H9 (cell line): ENCODE results near the gene CRACDL. TPM values are rescaled to one million over a fixed set of nuclear protein-coding genes. Genes with fewer than 3 reads are reported as not detected.

Source experiments
- DNase-seq: peaks from one replicate; pipeline ENCODE4 v3.0.0-alpha.2; 2017
- H2AFZ ChIP-seq: one replicate; pipeline ENCODE4 v1.6.1; 2013; ENCODE audit warnings: mild to moderate bottlenecking, low read length, control low read depth, moderate library complexity
- H2AK5ac ChIP-seq: 2 replicates; pipeline ENCODE4 v1.6.1; 2013; ENCODE audit warnings: low read length, control low read depth, mixed read lengths; ENCODE audit not compliant: insufficient read length
- H2BK120ac ChIP-seq: one replicate; pipeline ENCODE4 v1.6.1; 2013; ENCODE audit warnings: low read depth, mild to moderate bottlenecking, low read length, control low read depth, inconsistent platforms; ENCODE audit not compliant: poor library complexity, severe bottlenecking
- H2BK12ac ChIP-seq: 2 replicates; pipeline ENCODE4 v1.6.1; 2013; ENCODE audit warnings: low read length, control low read depth, mixed read lengths, low read depth; ENCODE audit not compliant: insufficient read length
- H2BK15ac ChIP-seq: 2 replicates; pipeline ENCODE4 v1.6.1; 2013; ENCODE audit warnings: low read depth, low read length, control low read depth
- H2BK20ac ChIP-seq: one replicate; pipeline ENCODE4 v1.6.1; 2013; ENCODE audit warnings: low read depth, mild to moderate bottlenecking, low read length, control low read depth, inconsistent platforms; ENCODE audit not compliant: poor library complexity, severe bottlenecking
- H2BK5ac ChIP-seq: 2 replicates; pipeline ENCODE4 v1.6.1; 2013; ENCODE audit warnings: low read length, control low read depth, mixed read lengths; ENCODE audit not compliant: insufficient read length
- H3K14ac ChIP-seq: 2 replicates; pipeline ENCODE4 v1.6.1; 2013; ENCODE audit warnings: low read length, control low read depth; ENCODE audit not compliant: insufficient read depth
- H3K18ac ChIP-seq: 2 replicates; pipeline ENCODE4 v1.6.1; 2013; ENCODE audit warnings: low read depth, mild to moderate bottlenecking, mixed read lengths, low read length, control low read depth; ENCODE audit not compliant: insufficient read length
- H3K23ac ChIP-seq: 2 replicates; pipeline ENCODE4 v1.6.1; 2013; ENCODE audit warnings: low read length, control low read depth, mixed read lengths, low read depth; ENCODE audit not compliant: insufficient read length
- H3K23me2 ChIP-seq: 2 replicates; pipeline ENCODE4 v1.6.1; 2013; ENCODE audit warnings: low read depth, mild to moderate bottlenecking, mixed read lengths, low read length, control low read depth; ENCODE audit not compliant: insufficient read length, poor library complexity, severe bottlenecking
- H3K27ac ChIP-seq: 2 replicates; pipeline ENCODE4 v1.5.1; 2013; ENCODE audit warnings: low read length, control low read depth, mixed read lengths, low read depth; ENCODE audit not compliant: insufficient read length
- H3K27me3 ChIP-seq: 2 replicates; pipeline ENCODE4 v1.6.1; 2013; ENCODE audit warnings: low read length, control low read depth, inconsistent platforms; ENCODE audit not compliant: insufficient read depth
- H3K4ac ChIP-seq: 2 replicates; pipeline ENCODE4 v1.6.1; 2013; ENCODE audit warnings: low read depth, mild to moderate bottlenecking, control low read depth, inconsistent platforms, low read length, moderate library complexity
- H3K4me1 ChIP-seq: 2 replicates; pipeline ENCODE4 v1.6.1; 2013; ENCODE audit warnings: low read length, control low read depth, inconsistent platforms; ENCODE audit not compliant: insufficient read depth
- H3K4me2 ChIP-seq: 2 replicates; pipeline ENCODE4 v1.6.1; 2013; ENCODE audit warnings: low read length, control low read depth, mixed read lengths; ENCODE audit not compliant: insufficient read length, insufficient read depth
- H3K56ac ChIP-seq: 2 replicates; pipeline ENCODE4 v1.6.1; 2013; ENCODE audit warnings: low read depth, mild to moderate bottlenecking, mixed read lengths, low read length, control low read depth; ENCODE audit not compliant: insufficient read length
- H3K79me1 ChIP-seq: 2 replicates; pipeline ENCODE4 v1.6.1; 2013; ENCODE audit warnings: low read depth, mild to moderate bottlenecking, moderate library complexity, low read length, control low read depth, inconsistent platforms; ENCODE audit not compliant: insufficient read depth, poor library complexity, severe bottlenecking
- H3K79me2 ChIP-seq: 2 replicates; pipeline ENCODE4 v1.6.1; 2013; ENCODE audit warnings: low read length, control low read depth, inconsistent platforms; ENCODE audit not compliant: insufficient read depth
- H3K9ac ChIP-seq: 2 replicates; pipeline ENCODE4 v1.6.1; 2013; ENCODE audit warnings: low read length, control low read depth, mixed read lengths; ENCODE audit not compliant: insufficient read length; ENCODE audit errors: extremely low read depth
- H3K9me3 ChIP-seq: one replicate; pipeline ENCODE4 v1.6.1; 2013; ENCODE audit warnings: low read depth, low read length, inconsistent platforms; ENCODE audit not compliant: control insufficient read depth
- H3T11ph ChIP-seq: one replicate; pipeline ENCODE4 v1.6.1; 2013; ENCODE audit warnings: mild to moderate bottlenecking, low read length, control low read depth, inconsistent platforms
- H4K20me1 ChIP-seq: one replicate; pipeline ENCODE4 v1.6.1; 2013; ENCODE audit not compliant: control insufficient read depth, insufficient read length, insufficient read depth
- H4K5ac ChIP-seq: 2 replicates; pipeline ENCODE4 v1.6.1; 2013; ENCODE audit warnings: low read depth, mild to moderate bottlenecking, mixed read lengths, low read length, control low read depth; ENCODE audit not compliant: insufficient read length
- H4K8ac ChIP-seq: replicated peaks from 2 replicates; pipeline ENCODE4 v1.6.1; 2013; ENCODE audit warnings: low read length, control low read depth, mixed read lengths, low read depth; ENCODE audit not compliant: insufficient read length
- H4K91ac ChIP-seq: 2 replicates; pipeline ENCODE4 v1.6.1; 2013; ENCODE audit warnings: low read depth, mild to moderate bottlenecking, moderate library complexity, mixed read lengths, low read length, control low read depth; ENCODE audit not compliant: insufficient read length
- H3K27ac Mint-ChIP-seq, 3 experiments: 2 replicates in 2 of 3; 3 replicates in 1 of 3; pipeline ENCODE4 v1.8.0; 2020 to 2021; ENCODE audit warnings: mixed read lengths in 3 of 3, mild to moderate bottlenecking in 1 of 3, moderate library complexity in 1 of 3
- H3K27me3 Mint-ChIP-seq: 2 replicates; pipeline ENCODE4 v1.8.0; 2021; ENCODE audit warnings: low read depth, mild to moderate bottlenecking, moderate library complexity, mixed read lengths
- H3K36me3 Mint-ChIP-seq, 3 experiments: 2 replicates in 2 of 3; 3 replicates in 1 of 3; pipeline ENCODE4 v1.8.0; 2020 to 2021; ENCODE audit warnings: low read depth in 3 of 3, mixed read lengths in 3 of 3; ENCODE audit not compliant: insufficient read depth in 1 of 3
- H3K4me1 Mint-ChIP-seq, 2 experiments: 2 replicates each; pipeline ENCODE4 v1.8.0; 2020; ENCODE audit warnings: mixed read lengths in 2 of 2
- H3K4me3 Mint-ChIP-seq, 2 experiments: 2 replicates in 1 of 2; 3 replicates in 1 of 2; pipeline ENCODE4 v1.8.0; 2020 to 2021; ENCODE audit warnings: mild to moderate bottlenecking in 2 of 2, mixed read lengths in 2 of 2, moderate library complexity in 1 of 2
- H3K9me3 Mint-ChIP-seq, 2 experiments: 2 replicates in 1 of 2; 3 replicates in 1 of 2; pipeline ENCODE4 v1.8.0; 2020; ENCODE audit warnings: mild to moderate bottlenecking in 2 of 2, mixed read lengths in 2 of 2, moderate library complexity in 1 of 2
- WGBS: extraction: QIAGEN DNeasy Blood & Tissue Kit; methylation state at CpG from one replicate; pipeline ENCODE4 v1.1.7; 2013; ENCODE audit warnings: missing lambda C conversion rate, low lambda C conversion rate, mixed read lengths; ENCODE audit not compliant: insufficient read length; ENCODE audit errors: extremely low coverage; 5-methylcytosine and 5-hydroxymethylcytosine counted together
- total RNA-seq: library from RNA; stranded (reverse); gene quantifications from 2 replicates; pipeline ENCODE4 v1.2.1, GENCODE V29; 2021
- TF ChIP-seq, protein P1 (sequence below): fragments of 200-600 bp; sonication (generic); conservative IDR thresholded peaks from 3 replicates; pipeline ENCODE4 v1.8.0; 2021; ENCODE audit warnings: antibody characterized with exemption, mild to moderate bottlenecking

The CRACDL gene
- total RNA-seq, 1 experiment from 2014 or later, result 0.48 TPM

DNA sequence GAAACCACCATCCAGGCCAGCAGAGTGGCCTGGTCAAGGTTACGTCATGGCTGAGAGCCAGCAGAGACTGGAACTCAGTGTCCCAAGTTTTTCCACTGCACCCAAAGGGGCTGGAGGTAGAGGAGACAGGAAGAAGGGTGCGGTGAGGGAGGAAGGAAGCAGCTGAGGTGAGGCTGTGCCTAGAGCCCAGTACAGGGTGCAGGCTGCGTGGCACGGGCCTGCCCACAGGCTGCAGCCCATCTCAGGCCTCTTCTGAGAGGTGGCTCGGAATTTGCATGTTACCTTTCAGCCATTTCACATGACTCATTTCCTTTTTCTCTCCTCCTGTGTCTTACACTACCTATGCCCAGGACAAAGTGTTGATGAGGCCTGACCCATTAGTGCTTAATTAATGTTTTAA lies 191.4 kb downstream of the CRACDL start:
- Mint-ChIP-seq H3K27ac (no peak overlapping the region; a peak in 1 of 7 replicates), H3K36me3 (no peaks in the 10 kb centered on the region), H3K4me1 (peaks cover 10 to 11% of the 10 kb centered on the region in 2 experiments), H3K9me3 (no peaks in the 10 kb centered on the region), H3K4me3 (no peak overlapping the region), H3K27me3 (peaks cover 6% of the 10 kb centered on the region)
- WGBS, result no CpG with 5 or more reads among the region's 5 CpGs
- no peak overlapping the region for H4K91ac ChIP-seq
- H3T11ph ChIP-seq, result no peak overlapping the region
- no peak overlapping the region for H3K18ac ChIP-seq
- H3K79me2 ChIP-seq, result no peaks in the 10 kb centered on the region
- H3K79me1 ChIP-seq, result no peaks in the 10 kb centered on the region
- no peak overlapping the region for H4K5ac ChIP-seq
- H3K9me3 ChIP-seq, result no peaks in the 10 kb centered on the region
- no peak for DNase-seq
- H2BK15ac ChIP-seq, result no peak overlapping the region
- no peak overlapping the region for H2BK12ac ChIP-seq
- no peak overlapping the region for H4K8ac ChIP-seq
- TF ChIP-seq, protein P1, sequence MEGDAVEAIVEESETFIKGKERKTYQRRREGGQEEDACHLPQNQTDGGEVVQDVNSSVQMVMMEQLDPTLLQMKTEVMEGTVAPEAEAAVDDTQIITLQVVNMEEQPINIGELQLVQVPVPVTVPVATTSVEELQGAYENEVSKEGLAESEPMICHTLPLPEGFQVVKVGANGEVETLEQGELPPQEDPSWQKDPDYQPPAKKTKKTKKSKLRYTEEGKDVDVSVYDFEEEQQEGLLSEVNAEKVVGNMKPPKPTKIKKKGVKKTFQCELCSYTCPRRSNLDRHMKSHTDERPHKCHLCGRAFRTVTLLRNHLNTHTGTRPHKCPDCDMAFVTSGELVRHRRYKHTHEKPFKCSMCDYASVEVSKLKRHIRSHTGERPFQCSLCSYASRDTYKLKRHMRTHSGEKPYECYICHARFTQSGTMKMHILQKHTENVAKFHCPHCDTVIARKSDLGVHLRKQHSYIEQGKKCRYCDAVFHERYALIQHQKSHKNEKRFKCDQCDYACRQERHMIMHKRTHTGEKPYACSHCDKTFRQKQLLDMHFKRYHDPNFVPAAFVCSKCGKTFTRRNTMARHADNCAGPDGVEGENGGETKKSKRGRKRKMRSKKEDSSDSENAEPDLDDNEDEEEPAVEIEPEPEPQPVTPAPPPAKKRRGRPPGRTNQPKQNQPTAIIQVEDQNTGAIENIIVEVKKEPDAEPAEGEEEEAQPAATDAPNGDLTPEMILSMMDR, result no peak
- H3K23ac ChIP-seq, result no peak overlapping the region
- no peaks in the 10 kb centered on the region for H3K23me2 ChIP-seq
- no peak overlapping the region for H3K4ac ChIP-seq
- H3K27ac ChIP-seq, result no peak overlapping the region
- no peaks in the 10 kb centered on the region; the same call in 1 of the 2 replicates for H3K4me1 ChIP-seq
- H4K20me1 ChIP-seq, result no peaks in the 10 kb centered on the region
- no peak overlapping the region for H2AFZ ChIP-seq
- no peak overlapping the region for H3K4me2 ChIP-seq
- H2BK120ac ChIP-seq, result no peak overlapping the region
- H3K9ac ChIP-seq, result no peak overlapping the region
- no peak overlapping the region for H2BK20ac ChIP-seq
- H2BK5ac ChIP-seq, result no peak overlapping the region
- no peak overlapping the region for H3K56ac ChIP-seq
- no peaks in the 10 kb centered on the region; the same call in 1 of the 2 replicates for H3K27me3 ChIP-seq
- no peak overlapping the region for H2AK5ac ChIP-seq
- H3K14ac ChIP-seq, result no peak overlapping the region

Other genes starting within 250 kb of the CRACDL start
- gene MGAT4A, start 205.1 kb downstream of the CRACDL start, total RNA-seq, result 3.3 and 3.5 TPM in 2 replicates
- 5.6 and 6.2 TPM in 2 replicates for gene C2orf15, start 205.5 kb upstream of the CRACDL start, total RNA-seq
- 6.1 and 6.3 TPM in 2 replicates for gene TSGA10, start 218.7 kb upstream of the CRACDL start, total RNA-seq
- gene LIPT1, start 218.7 kb upstream of the CRACDL start, total RNA-seq, result 6.4 and 8.9 TPM in 2 replicates
- 35.2 and 39.4 TPM in 2 replicates for gene MITD1, start 244.8 kb upstream of the CRACDL start, total RNA-seq
- gene MRPL30, start 245.0 kb upstream of the CRACDL start, total RNA-seq, result 50.8 and 51.4 TPM in 2 replicates